Amygdala (tissue), 56 donors: ENCODE measurements around the gene NUTM1.
"Not testable (repeated sequence)": the region's sequence is repeated elsewhere in the genome, so short reads cannot be mapped to it uniquely, and the experiment has no call there.

ENCODE experiments used
- DNase-seq, 56 donors: peaks; one replicate each; lab custom pipeline; 2025; lab: John Stamatoyannopoulos, UW

NUTM1 gene

DNA sequence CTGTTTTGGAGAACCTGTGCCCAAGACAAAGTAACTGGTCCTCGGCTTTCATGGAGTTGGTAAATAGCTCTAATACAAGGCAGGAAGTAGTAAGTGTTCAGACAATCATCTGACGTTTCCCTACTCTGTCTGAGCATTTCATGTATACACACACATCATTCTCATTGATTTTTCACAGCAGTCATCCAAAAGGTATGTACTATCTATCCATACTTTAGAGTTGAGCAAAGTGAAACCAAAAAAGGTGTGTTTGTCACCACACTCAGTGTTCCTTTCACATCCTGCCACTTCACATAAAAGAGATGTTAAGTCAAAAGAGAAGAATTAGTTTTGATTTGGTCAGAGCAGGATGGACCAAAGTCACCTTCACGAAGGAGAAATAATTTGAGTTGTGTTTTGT is 60.8 kb downstream of the NUTM1 start:
- DNase-seq = not testable (repeated sequence)
